NB4 (cell line): ENCODE data around the gene WIPF3.

ENCODE experiments used
- POLR2A ChIP-seq: IDR thresholded peaks from 2 replicates; pipeline ENCODE4 v1.6.1; 2011; ENCODE audit warnings: mild to moderate bottlenecking; ENCODE audit not compliant: insufficient read length; ENCODE audit errors: extremely low read depth
- TF ChIP-seq, protein P1 (sequence below): IDR thresholded peaks from one replicate; pipeline ENCODE4 v1.5.1; 2012; ENCODE audit warnings: low read depth, low read length

DNA sequence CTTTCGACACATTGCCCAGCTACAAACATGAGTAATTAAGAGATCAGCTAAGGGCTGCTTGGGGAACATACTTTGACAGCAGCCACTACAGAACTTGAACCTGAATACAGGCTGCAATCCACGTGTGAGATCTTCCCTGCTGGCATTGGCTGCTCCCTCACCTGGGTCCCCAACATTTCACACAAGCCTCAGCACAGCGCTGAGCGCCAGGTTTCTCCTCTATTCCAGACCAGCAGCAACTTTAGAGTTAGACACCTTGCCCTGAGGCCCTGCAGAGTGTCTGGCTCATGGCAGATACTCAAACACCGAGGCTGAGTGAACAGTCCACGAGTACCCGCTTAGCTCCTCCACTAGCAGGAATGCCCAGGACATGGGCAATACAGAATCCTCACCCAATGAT is 1.3 kb upstream of the WIPF3 start:
- TF ChIP-seq, protein P1, sequence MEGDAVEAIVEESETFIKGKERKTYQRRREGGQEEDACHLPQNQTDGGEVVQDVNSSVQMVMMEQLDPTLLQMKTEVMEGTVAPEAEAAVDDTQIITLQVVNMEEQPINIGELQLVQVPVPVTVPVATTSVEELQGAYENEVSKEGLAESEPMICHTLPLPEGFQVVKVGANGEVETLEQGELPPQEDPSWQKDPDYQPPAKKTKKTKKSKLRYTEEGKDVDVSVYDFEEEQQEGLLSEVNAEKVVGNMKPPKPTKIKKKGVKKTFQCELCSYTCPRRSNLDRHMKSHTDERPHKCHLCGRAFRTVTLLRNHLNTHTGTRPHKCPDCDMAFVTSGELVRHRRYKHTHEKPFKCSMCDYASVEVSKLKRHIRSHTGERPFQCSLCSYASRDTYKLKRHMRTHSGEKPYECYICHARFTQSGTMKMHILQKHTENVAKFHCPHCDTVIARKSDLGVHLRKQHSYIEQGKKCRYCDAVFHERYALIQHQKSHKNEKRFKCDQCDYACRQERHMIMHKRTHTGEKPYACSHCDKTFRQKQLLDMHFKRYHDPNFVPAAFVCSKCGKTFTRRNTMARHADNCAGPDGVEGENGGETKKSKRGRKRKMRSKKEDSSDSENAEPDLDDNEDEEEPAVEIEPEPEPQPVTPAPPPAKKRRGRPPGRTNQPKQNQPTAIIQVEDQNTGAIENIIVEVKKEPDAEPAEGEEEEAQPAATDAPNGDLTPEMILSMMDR = no peak
- TF ChIP-seq POLR2A = no peak
